HG02588 (cell line): ENCODE results near the gene ADAMTS3.
"Not testable (repeated sequence)": the region's sequence is repeated elsewhere in the genome, so short reads cannot be mapped to it uniquely, and the experiment has no call there.

ENCODE experiments used
- ATAC-seq: cut with Tn5 transposase; IDR thresholded peaks from one replicate; pipeline ENCODE4 v1.9.1; 2021; ENCODE audit warnings: mild to moderate bottlenecking, moderate library complexity; ENCODE audit not compliant: unreplicated experiment

The ADAMTS3 gene

DNA sequence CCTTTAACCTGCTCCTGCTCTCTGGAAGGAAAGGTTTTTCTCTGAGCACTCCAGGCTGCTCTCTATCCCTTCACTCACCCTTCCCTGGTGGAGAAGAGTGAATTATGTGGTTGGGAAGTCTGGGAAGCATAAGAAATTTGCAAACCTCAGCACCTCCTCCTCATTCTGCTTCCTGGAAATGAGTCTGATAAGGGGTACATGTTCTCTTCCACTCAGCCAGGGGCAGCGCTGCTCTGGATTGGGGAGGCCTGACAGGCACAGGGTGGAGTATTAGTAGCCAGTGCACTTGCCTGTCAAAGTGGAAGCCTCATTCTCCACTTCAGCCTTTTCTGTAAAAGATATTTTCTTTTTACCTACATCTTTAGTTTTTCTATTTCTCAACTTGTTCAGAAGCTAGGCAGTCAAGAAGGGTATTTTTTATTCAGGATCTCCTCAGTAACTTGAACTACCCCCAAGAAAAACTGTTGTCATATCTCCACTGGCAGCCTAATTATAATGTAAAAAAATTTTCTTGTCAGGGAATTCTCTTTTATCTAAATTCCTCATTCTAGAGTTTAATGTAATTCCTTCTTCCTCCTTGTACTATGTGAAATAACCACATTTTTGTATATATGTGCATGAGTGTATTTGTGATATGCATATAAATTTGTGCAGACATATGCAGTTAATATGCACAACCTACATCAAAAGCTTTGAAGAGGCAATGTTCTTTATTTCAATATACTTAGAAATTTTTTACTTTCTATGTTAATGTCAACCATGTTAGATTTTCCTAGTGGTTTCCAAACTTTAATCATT is 15.3 kb downstream of the ADAMTS3 start:
- ATAC-seq: no peak

GRCh38 chr4:72552447-72552846 is 16.6 kb downstream of the ADAMTS3 start:
- ATAC-seq: no peak

DNA sequence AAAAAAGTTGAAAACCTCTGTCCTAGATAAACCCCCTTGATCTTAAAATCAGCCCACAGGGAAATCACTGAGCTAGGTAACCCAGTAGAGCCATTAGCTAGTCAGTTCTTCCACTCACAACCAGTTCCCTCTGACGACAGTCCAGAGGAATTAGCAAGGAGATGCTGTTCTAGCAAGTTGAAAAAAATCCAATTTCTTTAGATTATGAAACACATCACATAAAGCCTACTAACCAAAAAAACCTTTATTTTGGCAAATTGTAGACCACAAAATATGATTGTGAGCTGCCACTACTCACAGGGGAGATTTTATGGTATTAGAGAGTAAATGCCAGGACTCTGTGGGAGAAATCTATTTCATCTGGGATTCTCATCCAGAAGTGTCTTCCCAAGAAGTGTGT is 22.6 kb downstream of the ADAMTS3 start:
- no peak for ATAC-seq

DNA sequence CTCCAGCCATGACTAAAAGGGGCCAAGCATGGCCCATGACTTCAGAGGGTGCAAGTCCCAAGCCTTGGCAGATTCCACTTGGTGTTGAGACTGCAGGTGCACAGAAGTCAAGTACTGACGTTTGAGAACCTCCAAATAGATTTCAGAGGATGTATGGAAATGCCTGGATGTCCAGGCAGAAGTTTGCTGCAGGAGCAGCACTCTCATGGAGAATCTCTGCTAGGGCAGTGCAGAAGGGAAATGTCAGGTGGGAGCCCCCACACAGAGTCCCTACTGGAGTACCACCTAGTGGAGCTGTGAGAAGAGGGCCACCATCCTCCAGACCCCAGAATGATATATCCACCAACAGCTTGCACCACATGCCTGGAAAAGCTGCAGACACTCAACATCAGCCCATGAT is 28.3 kb downstream of the ADAMTS3 start:
- ATAC-seq: not testable (repeated sequence)

- no peak for ATAC-seq
Measured at GRCh38 chr4:72538006-72538405, 31.0 kb downstream of the ADAMTS3 start.

DNA sequence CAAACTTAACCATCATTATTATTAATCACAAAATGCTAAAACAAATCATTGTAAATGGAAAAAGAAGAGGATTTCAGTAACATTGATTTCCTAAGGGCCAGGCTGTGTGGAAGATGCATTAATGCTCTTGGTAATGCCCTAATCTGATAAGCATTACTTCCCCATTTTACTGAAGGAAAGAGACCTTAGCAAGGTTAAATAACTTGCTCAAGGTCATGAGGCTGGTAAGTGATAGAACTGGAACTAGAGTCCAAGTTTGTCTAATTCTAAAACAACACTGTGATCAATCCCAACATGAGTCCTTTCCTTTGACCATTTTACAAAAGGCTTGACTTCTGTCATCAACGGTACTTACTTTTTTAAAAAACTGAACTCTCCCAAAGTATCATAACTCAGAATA is 32.6 kb downstream of the ADAMTS3 start:
- no peak for ATAC-seq

- ATAC-seq: no peak
Measured at GRCh38 chr4:72531768-72532290, 37.2 kb downstream of the ADAMTS3 start.

GRCh38 chr4:72531322-72531721 is 37.7 kb downstream of the ADAMTS3 start:
- no peak for ATAC-seq

DNA sequence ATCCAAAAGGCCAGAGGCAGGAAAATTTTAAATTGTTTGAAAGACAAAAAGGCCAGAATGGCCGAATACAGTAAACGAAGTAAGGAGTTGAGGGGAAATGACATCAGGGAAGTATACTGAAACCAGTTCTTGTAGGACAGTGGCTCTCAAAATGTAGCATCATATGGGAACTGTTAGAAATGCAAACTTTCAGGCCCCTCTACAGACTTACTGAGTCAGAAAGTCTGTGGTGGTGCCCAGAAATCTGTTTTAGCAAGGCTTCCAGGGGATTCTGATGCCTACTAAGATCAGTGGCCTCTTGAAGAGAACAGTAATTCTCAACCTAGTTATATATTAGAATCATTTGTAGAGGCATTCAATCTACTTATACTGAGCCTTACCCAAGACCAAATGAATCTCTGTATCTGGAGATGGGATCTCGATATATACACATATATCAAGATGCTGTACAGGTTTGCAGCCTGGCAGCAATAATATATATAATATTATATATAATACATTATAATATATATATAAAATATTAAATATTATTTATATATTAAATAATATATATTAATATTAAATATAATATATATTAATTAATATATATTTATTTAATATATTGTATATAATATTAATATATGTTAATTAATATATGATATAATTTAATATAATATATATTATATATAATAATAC is 39.7 kb downstream of the ADAMTS3 start:
- ATAC-seq: no peak

GRCh38 chr4:72527038-72527646 is 41.9 kb downstream of the ADAMTS3 start:
- ATAC-seq: no peak

DNA sequence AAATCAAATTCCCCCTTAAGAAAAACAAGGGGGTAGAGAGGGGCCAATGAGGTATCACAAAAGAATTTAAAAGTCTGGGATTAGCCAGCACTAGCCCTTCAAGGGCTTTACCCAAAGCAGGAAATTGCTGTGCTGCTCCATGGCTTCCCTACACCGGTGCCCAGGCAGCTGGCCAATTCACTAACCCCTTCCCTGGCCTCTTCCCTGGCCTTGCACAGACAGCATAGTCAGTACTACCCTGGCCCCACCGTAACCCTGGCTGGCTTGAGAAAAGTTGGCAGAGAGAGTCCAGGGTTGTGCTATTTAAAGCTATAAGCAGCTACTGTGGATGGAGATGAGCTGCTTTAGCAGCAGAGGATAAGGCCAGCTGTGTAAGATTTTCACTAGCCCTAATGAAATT is 43.1 kb downstream of the ADAMTS3 start:
- ATAC-seq: no peak

GRCh38 chr4:72522440-72522839 is 46.6 kb downstream of the ADAMTS3 start:
- no peak for ATAC-seq

- no peak for ATAC-seq
Measured at GRCh38 chr4:72513227-72513626, 55.8 kb downstream of the ADAMTS3 start.

GRCh38 chr4:72507860-72508419 is 61.1 kb downstream of the ADAMTS3 start:
- no peak for ATAC-seq

DNA sequence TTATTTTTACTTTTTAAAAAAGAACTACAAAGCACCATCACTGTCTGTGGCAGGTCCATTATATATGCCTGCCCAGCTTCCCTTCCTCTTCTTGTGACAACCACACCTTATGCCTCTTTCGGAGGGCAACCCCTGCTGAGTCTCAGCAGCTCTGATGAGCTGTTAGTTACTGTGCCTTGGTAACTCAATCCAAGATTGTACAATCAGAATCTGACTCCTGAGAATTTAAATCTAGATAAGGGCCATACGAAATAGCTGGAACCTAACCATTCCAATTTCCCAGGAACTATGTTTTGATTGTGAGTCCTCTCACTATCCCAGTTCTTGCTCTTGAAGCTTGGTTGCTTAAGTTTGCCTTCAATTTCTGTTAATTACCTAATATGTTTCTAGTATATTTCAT is 61.9 kb downstream of the ADAMTS3 start:
- no peak for ATAC-seq

GRCh38 chr4:72505314-72505744 is 63.7 kb downstream of the ADAMTS3 start:
- peak; percentile 84 for ATAC-seq

- ATAC-seq: no peak
Measured at GRCh38 chr4:72500214-72500613, 68.8 kb downstream of the ADAMTS3 start.

GRCh38 chr4:72496119-72496518 is 72.9 kb downstream of the ADAMTS3 start:
- no peak for ATAC-seq

DNA sequence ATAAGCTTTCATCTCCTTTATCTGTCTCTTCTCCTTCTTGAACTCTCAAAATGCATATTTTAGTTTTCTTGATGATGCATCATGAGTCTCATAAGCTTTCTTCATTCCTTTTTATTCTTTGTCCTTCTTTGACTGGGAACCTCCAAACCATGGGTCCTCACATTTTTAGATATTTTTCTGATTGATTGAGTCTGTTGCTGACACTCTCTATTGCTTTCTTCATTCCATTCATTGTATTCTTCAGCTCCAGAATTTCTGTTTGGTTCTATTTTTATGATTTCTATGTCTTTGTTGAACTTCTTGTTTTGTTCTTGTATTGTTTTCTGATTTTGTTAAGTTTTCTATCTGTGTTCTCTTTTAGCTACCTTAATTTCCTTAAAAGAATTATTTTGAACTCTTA is 74.9 kb downstream of the ADAMTS3 start:
- no peak for ATAC-seq

DNA sequence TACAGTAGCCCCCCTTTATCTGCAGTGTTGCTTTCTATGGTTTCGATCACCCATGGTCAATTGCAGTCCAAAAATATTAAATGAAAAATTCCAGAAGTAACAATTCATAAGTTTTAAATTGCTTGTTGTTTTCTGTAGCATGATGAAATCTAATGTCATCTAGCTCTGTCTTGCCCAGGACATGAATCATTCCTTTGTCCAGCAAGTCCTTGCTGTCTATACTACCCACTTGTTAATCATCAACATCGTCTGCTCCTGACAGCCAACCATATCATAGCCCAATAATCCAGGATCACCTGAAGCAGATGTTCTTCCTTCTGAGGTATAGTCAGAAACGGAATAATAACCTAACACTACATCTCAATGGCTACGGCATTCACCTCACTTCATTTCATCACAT is 79.8 kb downstream of the ADAMTS3 start:
- no peak for ATAC-seq

GRCh38 chr4:72486991-72487390 is 82.0 kb downstream of the ADAMTS3 start:
- ATAC-seq: no peak
